Tibial nerve (tissue), 4 donors: ENCODE data around the gene VTI1A. TPM values are rescaled to one million over a fixed set of nuclear protein-coding genes. Genes with fewer than 3 reads are reported as not detected.

Source experiments
- DNase-seq, 2 donors: peaks; one replicate each; pipeline ENCODE4 v3.0.0-alpha.2; 2019; ENCODE audit warnings: low spot score in 2 of 2
- H3K27ac ChIP-seq, 4 donors: fragments of 200-600 bp; sonication (generic) in 3 of 4; one replicate each; pipeline ENCODE4 v1.5.1; 2017 to 2019; ENCODE audit warnings: mild to moderate bottlenecking in 1 of 4
- H3K27me3 ChIP-seq, 2 donors: fragments of 200-600 bp; sonication (generic) in 1 of 2; one replicate each; pipeline versions ENCODE4 v1.5.1 to v1.6.0; 2017 to 2019
- H3K36me3 ChIP-seq, 3 donors: fragments of 200-600 bp; sonication (generic); one replicate each; pipeline ENCODE4 v1.5.1; 2018 to 2019
- H3K4me1 ChIP-seq, 4 donors: fragments of 200-600 bp; sonication (generic) in 3 of 4; one replicate each; pipeline ENCODE4 v1.5.1; 2017 to 2019
- H3K4me3 ChIP-seq, 4 donors: fragments of 200-600 bp; sonication (generic) in 3 of 4; one replicate each; pipeline ENCODE4 v1.5.1; 2017 to 2019; ENCODE audit warnings: mild to moderate bottlenecking in 1 of 4, moderate library complexity in 1 of 4
- H3K9me3 ChIP-seq, 4 donors: fragments of 200-600 bp; sonication (generic) in 3 of 4; one replicate each; pipeline ENCODE4 v1.5.1; 2017 to 2019
- CTCF ChIP-seq, 5 experiments: fragments of 200-600 bp in 3 of 5; fragments of 450-650 bp in 2 of 5; sonication (generic) in 3 of 5; IDR thresholded peaks; one replicate each; pipeline ENCODE4 v1.5.1; 2016 to 2019; ENCODE audit warnings: antibody characterized with exemption in 5 of 5, mild to moderate bottlenecking in 3 of 5, moderate library complexity in 2 of 5
- EP300 ChIP-seq, 2 donors: sonication (generic); formaldehyde crosslinking; IDR thresholded peaks; one replicate each; pipeline ENCODE4 v1.6.1; 2017; ENCODE audit warnings: antibody characterized with exemption in 2 of 2, mild to moderate bottlenecking in 1 of 2
- POLR2A ChIP-seq, 2 donors: fragments of 450-650 bp; IDR thresholded peaks; one replicate each; pipeline ENCODE4 v1.6.1; 2017; ENCODE audit warnings: antibody characterized with exemption in 2 of 2, mild to moderate bottlenecking in 2 of 2, moderate library complexity in 2 of 2
- WGBS, 2 donors: methylation state at CpG; one replicate each; pipeline ENCODE4 v1.1.5; 2018; 5-methylcytosine and 5-hydroxymethylcytosine counted together
- total RNA-seq, 4 donors: library from RNA; depleted of rRNA; stranded (reverse); fragments of >200 nt; gene quantifications; one replicate each; pipeline ENCODE4 v1.1.0, GENCODE V29; 2016

Gene VTI1A
- total RNA-seq, 4 donors from 2014 or later: 96.5 to 253 (median 127) TPM

GRCh38 chr10:112817981-112818777 is 371.2 kb downstream of the VTI1A start:
- Histone ChIP-seq H3K27ac (no peak overlapping the region), H3K27me3 (no peaks in the 10 kb centered on the region), H3K36me3 (peaks cover 0 to 21% (median 0%) of the 10 kb centered on the region in 3 donors), H3K4me1 (peaks cover 0 to 10% (median 3%) of the 10 kb centered on the region in 4 donors), H3K9me3 (no peaks in the 10 kb centered on the region), H3K4me3 (no peak overlapping the region)
- WGBS, 2 donors: 91 to 92% methylated on average over 14 of the region's 14 CpGs
- no peak for DNase-seq
- TF ChIP-seq POLR2A (IDR thresholded peaks at IDR 0.05): no peak

GRCh38 chr10:112819231-112819630 is 372.2 kb downstream of the VTI1A start:
- Histone ChIP-seq H3K9me3 (no peaks in the 10 kb centered on the region), H3K27ac (no peak overlapping the region), H3K4me1 (peaks cover 0 to 10% (median 3%) of the 10 kb centered on the region in 4 donors), H3K27me3 (no peaks in the 10 kb centered on the region), H3K4me3 (no peak overlapping the region), H3K36me3 (peaks cover 0 to 21% (median 0%) of the 10 kb centered on the region in 3 donors)
- DNase-seq: no peak
- WGBS, 2 donors: 95 to 96% methylated on average over 7 of the region's 7 CpGs
- no peak for TF ChIP-seq CTCF (IDR thresholded peaks at IDR 0.05)
- TF ChIP-seq POLR2A (IDR thresholded peaks at IDR 0.05): no peak
- no peak for TF ChIP-seq EP300 (IDR thresholded peaks at IDR 0.05)

- no peak overlapping the region for H3K4me3 ChIP-seq
- H3K4me1 ChIP-seq: peaks cover 0 to 8% (median 2%) of the 10 kb centered on the region in 4 donors
- no peaks in the 10 kb centered on the region for H3K27me3 ChIP-seq
- TF ChIP-seq EP300 (IDR thresholded peaks at IDR 0.05) (no peak), POLR2A (IDR thresholded peaks at IDR 0.05) (no peak), CTCF (IDR thresholded peaks at IDR 0.05) (no peak)
- no peak for DNase-seq
- no peak overlapping the region for H3K27ac ChIP-seq
- peaks cover 0 to 21% (median 0%) of the 10 kb centered on the region in 3 donors for H3K36me3 ChIP-seq
- 100% methylated on average over 1 of the region's 1 CpG for WGBS, 2 donors
- no peaks in the 10 kb centered on the region for H3K9me3 ChIP-seq
Observed at GRCh38 chr10:112820320-112820719, 373.3 kb downstream of the VTI1A start.

- no peaks in the 10 kb centered on the region for H3K9me3 ChIP-seq
- peaks cover 0 to 1% (median 0%) of the 10 kb centered on the region in 4 donors for H3K4me1 ChIP-seq
- no peak for DNase-seq
- no peak overlapping the region for H3K27ac ChIP-seq
- H3K36me3 ChIP-seq: peaks cover 0 to 21% (median 0%) of the 10 kb centered on the region in 3 donors
- H3K27me3 ChIP-seq: no peaks in the 10 kb centered on the region
- H3K4me3 ChIP-seq: no peak overlapping the region
- TF ChIP-seq EP300 (IDR thresholded peaks at IDR 0.05) (no peak), CTCF (IDR thresholded peaks at IDR 0.05) (no peak), POLR2A (IDR thresholded peaks at IDR 0.05) (no peak)
- WGBS, 2 donors: 90 to 96% methylated on average over 19 of the region's 19 CpGs
Observed at GRCh38 chr10:112821038-112821437, 374.0 kb downstream of the VTI1A start.

GRCh38 chr10:112821663-112822062 is 374.6 kb downstream of the VTI1A start:
- WGBS, 2 donors: 89 to 92% methylated on average over 6 to 7 of the region's 7 CpGs
- no peaks in the 10 kb centered on the region for H3K27me3 ChIP-seq

More at GRCh38 chr10:112821663-112822062, 374.6 kb downstream of the VTI1A start:
- Histone ChIP-seq H3K27ac (no peak overlapping the region), H3K4me1 (no peaks in the 10 kb centered on the region), H3K36me3 (peaks cover 0 to 17% (median 0%) of the 10 kb centered on the region in 3 donors), H3K9me3 (no peaks in the 10 kb centered on the region), H3K4me3 (no peak overlapping the region)
- no peak for DNase-seq
- no peak for TF ChIP-seq EP300 (IDR thresholded peaks at IDR 0.05)
- TF ChIP-seq POLR2A (IDR thresholded peaks at IDR 0.05): no peak
- TF ChIP-seq CTCF (IDR thresholded peaks at IDR 0.05): no peak
